OCI-M2 (cell line): ENCODE measurements around the gene ELMO1.

Source experiments
- DNase-seq: peaks from one replicate; lab custom pipeline; 2025; ENCODE audit not compliant: unreplicated experiment; lab: John Stamatoyannopoulos, UW

Gene ELMO1

DNA sequence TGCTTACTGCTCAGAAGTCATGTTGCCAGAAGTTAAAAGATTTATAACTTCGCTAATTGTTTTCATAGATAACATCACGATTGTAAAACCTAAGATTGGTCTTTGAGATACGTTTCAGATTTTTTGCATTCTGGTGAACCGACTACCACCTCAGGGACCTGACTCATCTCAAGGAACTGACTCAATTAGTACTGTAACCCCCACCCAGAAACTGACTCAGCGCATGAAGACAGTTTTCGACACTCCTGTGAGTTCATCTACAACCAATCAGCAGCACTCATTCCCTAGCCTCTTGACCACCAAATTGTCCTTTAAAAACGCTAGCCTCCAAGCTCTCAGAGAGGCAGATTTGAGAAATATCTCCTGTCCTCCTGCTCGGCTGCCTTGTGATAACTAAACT, 72.3 kb downstream of the ELMO1 start:
- DNase-seq: no peak

DNA sequence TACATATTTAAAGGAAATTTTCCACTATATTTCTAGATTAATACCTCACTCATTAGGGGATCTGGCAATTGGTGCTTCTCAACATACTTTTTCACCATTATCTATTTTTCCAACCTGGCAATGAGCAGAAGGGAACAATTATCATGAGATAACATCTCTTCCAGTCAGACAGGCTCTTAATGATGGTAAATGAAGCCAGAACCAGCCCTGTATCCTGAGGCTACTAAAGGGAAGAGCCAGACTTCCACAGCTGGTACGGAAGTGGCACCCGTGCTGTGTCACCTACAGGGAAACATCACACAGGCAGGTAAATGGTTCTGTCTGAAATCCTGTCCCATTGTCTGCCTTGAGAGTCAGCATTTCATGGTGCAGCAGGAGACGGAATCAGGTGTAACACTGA, 75.9 kb downstream of the ELMO1 start:
- DNase-seq: no peak

DNA sequence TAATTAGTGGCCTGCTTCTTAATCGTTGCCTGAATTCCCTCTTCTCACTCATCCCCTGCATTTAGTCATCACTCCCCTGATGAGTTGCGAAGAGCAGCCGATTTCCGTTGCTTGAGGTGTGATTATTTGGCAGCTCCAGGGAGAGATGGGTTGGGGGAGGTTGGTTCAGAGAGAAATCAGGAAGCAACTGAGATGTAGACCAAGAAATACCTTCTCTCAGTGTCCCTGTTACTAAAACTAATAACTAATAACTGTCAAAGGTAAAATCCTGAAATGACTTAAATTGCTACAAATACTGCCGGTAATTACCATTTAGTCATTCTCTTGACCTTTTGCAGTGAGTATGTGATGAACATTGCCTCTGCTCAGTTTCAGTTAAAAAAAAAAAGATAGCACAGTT, 76.9 kb downstream of the ELMO1 start:
- DNase-seq: no peak

DNA sequence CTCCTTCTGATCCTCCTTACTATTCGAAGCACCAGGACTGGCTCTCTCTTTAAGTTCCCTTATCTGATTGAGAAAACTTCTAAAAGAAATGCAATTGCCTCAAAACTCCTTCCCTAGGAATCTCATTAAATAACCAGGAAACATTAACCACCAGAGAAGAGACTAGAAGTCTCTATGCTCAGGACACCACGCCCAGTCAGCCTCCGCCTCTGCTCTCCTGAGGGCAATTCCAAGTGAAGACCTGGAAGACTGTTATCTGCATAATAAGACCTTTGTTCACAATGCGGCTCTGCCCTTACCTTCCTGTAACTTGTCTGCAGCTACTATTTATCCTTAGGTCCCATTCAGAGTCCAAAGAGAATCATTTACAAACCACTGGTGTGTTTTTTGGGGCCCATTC, 78.8 kb downstream of the ELMO1 start:
- DNase-seq: no peak

DNA sequence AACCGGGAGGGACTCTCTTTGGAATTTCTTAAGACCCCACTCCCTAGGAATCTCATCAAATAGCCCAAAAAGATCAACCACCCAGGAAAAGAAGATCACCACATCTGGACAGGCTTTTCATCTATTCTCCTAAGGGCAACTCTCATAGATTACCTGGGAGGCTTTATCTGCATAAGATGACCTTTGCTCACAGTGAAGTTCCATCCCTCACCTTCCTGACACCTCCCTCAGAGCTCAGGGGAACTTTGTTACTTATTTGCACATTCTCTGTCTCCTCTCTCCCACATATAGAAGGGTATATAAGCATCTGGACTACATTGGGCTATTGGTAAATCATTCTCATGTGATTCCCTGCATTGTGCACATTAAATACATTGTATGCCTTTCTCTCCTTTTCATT, 80.1 kb downstream of the ELMO1 start:
- DNase-seq: no peak

DNA sequence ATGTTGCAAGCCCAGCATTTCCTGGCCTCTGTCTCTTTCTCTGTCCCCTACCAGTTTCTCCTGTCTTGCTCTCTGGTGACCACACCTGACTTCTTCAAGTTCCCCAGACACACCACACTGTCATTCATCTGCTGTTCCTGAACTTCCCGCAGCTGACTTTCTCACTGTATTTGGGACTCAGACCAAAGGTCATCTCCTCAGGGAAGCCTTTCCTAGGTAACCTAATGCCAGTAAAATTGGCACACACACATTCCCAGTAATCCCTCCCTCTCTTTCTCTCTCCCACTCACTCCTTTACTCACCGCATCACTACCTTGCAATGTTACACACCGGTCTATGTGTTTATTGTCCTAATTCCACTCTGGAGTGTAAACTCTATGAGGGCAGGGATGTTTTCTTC, 81.7 kb downstream of the ELMO1 start:
- no peak for DNase-seq

DNA sequence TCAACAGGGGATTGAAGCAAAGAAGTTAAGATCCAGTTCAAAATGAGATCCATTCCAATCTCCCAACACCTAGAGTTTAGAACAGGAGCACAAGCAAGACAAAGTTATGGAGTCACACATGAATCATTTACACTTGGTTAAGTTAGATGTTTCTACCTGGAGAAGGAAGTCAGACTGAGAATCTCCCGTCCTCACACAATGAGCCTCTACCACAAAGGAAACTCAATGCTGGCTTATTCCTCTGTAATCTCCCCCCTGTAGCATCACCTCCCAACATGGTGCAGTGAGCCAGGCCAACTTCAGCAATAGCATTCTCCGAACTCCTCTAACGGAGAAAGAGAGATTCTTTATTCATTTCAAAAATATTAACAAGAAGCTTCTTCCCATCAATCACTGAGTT, 82.2 kb downstream of the ELMO1 start:
- no peak for DNase-seq

DNA sequence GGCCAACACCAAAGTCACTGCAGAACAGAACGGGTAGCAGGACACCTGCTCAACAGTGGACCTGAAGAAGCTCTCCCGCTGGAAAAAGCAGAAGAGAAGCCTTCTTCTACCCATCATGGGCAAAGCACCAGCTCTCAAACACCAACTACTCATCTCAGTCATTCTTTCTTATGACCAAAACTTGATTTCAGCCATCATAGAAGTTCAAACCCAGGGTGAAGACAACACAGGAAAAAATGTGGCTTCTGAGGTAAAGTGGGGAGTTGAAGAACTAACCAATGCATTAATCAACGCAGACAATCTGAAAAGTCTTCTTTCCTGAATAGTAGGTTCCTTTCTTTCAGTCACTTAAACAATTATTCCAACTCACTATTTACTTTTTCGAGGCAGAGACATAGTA, 83.3 kb downstream of the ELMO1 start:
- DNase-seq: no peak

DNA sequence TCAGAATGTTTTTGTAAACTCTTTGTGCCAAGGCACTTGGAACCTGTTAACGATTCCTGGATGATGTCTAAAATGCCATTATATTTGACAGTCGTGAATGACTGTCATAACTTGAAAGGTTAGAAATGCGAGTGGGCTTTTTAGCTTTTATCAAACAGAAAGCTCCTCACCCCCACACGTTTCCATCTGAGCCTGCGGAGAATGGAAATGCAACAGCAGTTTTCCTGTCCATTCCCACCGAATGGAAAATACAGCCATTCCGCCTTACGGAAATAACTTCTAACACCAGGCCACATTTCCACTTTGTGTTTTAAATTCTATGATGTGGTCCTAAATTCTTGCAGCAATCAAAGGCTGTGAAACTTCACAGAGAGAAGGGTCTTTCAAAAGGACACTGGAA, 83.8 kb downstream of the ELMO1 start:
- DNase-seq: no peak

DNA sequence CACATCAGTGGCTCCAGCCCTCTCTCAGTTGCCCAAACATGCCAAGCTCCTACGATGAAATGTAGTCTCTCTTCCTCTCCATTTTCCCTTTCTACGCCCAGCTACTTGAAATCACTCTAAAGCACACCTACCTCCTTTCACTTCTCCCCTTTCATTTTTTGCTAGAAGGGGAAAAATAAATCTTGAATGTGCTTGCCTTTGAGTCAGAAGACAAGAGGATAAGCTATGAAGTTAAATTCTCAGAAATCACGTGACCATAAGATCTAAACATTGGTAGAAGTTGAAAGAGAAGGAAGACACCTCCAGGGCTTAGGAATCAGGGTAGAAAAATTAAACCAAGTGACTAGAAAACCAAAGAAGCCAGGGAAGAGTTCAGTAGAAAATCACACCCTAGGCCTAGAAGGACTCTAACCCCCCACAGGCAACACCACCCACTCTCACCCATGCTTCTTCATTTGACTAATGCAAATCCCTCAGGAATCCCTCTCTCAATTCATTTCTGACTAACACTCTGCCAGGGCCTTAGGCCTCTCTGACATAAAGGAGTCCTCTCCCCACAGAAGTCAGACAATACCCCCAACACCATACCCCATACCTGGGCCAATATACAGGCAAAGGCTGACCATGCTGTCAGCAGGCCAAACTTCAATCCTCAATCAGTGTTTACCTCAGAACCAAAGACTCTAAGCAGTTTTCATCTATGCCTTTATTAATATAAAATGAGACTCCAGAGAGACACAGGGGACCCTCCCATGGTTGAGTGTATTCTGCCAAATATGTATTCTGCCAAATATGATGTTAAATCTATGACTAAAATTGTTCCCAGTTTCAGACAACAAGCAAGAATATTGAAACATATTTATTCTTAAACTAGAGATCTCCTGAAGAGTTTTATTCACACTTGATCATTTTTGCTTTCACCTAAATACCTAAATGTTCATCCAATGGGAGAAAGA, 84.8 kb downstream of the ELMO1 start:
- DNase-seq: no peak

DNA sequence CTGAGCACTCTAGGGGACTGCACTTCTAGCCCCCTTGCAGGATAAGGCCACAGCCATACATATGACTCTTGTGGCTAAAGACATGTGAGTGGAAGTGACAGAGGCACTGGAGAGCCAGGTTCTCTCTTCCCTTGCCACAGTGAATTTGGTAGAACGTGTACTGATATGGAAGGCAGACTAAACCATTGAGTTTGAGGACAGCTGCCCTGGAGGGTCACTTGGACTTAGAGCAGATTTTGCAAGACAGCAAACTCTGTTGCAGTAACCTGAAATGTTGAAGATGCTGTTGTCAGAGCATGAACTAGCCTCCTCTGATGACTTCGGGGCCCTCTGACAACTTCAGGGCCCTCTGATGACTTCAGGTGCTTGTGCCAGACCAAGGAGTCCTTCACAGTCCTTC, 85.9 kb downstream of the ELMO1 start:
- DNase-seq: no peak

DNA sequence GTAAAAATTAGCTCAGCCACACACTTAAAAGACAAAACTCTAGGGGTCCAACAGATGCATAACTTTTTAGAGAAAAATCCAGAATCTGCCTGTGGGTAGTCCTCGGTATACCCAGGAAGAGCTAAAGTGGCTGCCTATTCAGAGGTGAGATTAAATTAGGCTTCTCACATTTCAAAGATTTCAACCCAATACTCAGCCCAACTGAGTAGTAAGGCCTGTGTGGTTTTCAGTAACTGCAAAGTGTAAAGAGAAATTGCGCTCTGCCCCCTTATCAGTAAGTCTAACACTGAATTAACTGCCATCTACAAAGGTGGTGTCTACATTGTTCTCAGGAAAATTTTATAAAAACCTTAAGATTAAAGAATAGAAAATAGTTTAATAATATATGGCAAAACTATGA, 88.2 kb downstream of the ELMO1 start:
- DNase-seq: no peak

DNA sequence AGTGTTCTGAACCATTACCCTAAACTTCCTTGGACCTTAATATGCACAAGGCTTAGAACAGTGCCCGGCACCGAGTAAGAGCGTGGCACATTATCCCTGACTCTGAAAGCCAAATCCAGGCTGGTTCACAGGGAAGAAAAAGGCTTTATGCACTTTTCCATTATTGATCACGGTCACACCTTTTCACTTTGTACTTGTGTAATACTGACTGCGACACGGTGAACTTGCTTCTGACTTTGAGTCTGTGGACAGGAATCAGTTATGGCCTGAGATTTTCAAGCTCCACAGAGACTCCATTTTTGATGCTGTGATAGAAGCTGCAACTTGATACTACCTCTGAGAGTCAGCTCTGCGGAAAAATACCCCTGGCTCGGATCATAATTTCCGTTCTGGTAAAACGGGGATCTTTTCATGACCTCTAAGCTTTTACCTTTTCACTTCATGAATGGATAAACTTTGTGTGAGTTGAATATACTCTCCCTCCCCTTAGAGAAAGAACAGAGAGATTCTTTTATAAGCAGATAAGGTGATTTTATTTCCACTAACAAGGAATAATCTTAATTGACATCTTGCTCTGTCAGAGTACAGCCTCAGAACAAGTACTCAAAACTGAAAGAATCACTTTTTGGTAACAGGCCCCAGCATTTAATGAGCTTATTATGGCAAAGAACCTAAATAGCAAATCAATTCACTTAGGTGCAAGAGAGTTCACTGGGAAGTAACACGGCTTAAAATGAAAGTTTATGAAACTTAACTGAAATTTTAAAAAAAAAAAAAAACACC, 88.8 kb downstream of the ELMO1 start:
- no peak for DNase-seq

DNA sequence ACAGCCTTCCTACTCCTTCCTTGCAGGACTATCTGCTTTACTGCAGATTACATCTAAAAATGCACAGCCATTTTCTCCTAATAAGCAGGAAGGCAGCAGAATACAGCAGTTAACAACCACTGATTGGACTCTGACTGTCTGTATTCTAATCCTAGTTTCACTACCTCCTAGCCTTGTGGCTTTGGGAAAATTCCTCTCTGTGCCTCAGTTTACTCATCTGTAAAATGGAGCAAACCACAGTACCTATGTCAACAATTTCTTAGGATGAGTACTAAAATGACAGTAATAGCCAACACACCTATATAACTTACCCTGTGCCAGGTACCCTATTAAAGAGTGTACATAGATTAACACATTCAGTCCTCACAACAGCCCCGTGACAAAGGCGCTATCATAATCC, 89.5 kb downstream of the ELMO1 start:
- no peak for DNase-seq

DNA sequence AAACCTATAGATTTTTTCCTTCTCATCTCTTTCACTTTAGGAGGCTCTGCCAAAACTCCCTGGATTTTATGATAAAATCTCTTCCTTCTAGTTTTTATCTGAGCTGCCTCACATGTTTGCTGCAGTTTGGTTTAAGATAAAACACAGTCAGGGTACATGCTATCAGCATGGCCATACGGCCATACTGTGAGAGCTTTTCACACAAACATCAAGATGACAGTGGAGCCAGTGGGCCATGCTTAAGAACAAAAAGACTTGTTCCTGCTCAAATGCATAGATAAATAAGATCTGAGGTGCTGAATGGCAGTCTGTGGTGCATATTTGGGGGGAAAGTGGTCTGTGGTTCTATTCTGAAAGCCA, 91.0 kb downstream of the ELMO1 start:
- no peak for DNase-seq

DNA sequence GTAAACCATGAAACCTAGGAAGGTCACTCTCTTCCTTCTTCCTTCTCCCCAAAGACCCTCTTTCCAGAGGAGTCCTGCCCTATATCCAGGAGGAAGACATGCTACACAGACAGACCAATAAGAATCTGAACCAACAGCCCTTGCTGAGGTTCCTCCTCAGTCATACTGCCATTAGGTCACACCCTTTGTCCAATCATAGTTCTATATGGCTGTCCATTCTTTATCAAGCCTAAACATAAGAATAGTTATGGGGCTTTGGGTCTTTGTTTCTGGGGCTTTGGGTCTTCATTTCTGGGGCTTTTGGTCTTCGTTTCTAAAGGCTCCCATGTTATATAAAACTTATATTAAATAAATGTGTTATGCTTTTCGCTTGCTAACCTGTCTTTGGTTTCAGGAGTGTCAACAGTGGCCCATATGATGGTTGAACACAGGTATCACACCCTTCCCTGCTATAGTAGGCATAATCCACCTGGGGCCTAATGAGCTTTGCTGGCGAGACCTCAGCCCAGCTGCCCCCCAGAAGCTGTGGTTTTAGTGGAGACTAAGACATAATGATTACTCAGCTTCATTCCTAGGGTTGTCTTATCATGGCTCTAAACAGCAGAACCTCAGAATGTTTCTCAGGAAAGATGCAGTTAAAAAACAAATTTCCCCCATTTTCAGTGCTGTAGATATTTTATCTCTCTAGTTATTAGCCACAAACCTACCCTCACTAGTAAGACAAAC, 91.6 kb downstream of the ELMO1 start:
- peak; percentile 36 for DNase-seq

DNA sequence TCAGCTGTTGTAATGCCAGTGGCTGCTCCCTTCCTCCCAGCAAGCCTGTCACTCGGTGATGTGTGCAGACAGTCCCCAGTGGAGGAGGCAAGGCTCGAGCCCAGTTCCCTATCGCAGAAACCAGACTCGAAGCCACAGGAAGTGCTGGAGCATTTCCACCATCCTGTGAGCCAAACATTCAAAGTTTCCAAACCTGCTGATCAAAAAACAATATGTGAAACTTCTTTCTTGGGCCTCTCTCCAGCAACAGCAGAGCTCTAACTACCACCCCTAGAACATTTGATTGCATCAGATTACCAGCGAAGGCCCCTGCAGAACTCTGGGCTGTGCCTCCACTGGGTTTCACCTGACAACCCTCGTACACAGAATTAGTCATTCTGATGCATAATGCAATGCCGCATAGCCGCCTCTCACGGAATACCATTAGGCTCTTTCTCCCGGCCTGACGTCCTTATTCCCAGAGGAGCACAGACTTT, 94.0 kb downstream of the ELMO1 start:
- DNase-seq: peak; percentile 49

DNA sequence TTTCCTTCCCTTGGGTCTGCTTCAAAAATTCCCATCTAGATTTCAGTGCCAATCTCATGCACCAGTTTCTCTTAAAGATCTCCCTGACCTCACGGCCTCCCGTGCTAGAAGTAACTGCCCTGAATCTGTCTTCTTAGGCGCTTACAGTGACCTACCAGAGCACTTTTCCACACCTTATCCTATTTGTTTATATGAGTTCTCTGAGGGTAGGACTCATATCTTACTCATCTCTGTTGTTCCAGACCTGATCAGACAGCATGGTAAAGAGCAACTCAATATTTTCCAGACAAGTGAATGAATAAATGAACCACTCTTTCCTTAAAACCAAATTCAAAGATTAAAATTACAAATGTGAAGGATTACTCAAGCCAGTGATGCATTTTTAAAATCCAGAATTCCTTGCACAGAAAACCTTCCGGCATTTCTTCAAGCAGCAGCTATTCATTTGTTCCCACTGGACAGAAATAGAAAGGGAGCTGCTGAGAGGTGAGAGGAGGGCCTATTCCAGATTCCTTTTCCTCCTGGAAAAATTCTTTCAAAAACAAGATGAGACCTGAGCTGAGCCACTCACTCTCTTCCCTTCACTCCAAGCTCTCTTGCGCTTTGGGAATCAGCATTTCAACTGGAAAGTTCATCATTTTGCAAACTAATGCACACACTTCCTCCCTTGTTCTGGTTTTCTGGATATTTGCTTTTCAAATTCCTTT, 94.6 kb downstream of the ELMO1 start:
- DNase-seq: no peak

DNA sequence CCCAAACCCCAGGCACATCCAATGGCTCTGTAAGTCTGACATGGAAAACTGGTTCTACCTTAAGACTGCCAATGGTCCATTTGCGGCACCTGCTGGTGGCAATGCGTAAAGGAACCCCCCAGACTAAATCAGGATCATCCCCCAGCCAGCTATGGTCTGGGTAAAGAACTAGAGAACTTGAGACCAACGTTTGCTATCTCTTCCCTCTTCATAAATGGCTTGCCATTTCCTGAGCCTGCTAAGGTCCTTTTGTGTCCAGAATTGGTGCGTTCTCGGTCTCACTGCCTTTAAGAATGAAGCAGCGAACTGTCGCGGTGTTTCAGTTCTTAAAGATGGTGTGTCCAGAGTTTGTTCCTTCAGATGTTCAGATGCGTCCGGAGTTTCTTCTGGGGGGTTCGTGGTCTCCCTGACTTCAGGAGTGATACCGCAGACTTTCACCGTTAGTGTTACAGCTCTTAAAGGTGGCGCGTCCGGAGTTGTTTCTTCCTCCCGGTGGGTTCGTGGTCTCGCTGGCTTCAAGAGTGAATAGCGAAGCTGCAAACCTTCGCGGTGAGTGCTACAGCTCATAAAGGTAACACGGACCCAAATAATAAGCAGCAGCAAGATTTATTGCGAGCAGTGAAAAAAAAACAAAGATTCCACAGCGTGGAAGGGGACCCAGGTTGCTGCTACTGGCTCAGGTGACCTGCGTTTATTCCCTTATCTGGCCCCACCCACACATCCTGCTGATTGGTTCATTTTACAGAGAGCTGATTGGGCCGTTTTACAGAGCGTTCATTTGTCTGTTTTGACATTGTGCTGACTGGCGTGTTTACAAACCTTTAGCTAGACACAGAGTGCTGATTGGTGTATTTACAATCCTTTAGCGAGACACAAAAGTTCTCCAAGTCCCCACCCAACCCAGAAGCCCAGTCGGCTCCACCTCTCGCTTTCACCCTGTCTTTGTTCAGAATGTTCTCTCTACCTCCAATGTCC, 95.4 kb downstream of the ELMO1 start:
- DNase-seq: peak; percentile 37
